Measurements from ENCODE around the gene UBE4B.

The UBE4B gene

GRCh38 chr1:10209905-10210810 is 177.4 kb downstream of the UBE4B start, which contains the start of gene KIF1B:
KIF1B (plus strand) TSS chr1:10210570; CDS start chr1:10232329, 21,759 bp downstream.
- Histone ChIP-seq H2BK120ac (ENCODE audit: low read depth, low read length) (peak within 1 kb of the TSS; percentile 91), H3K18ac (ENCODE audit: low read depth in 1 of 2, low read length in 2 of 2) (peak within 1 kb of the TSS; percentile 92 to 100), H3K4me3 (ENCODE audit: insufficient read depth in 1 of 2, low read depth in 1 of 2, low read length in 2 of 2) (peak within 1 kb of the TSS; percentile 92 to 100), H2BK15ac (ENCODE audit: low read depth, poor library complexity, severe bottlenecking) (peak within 1 kb of the TSS; percentile 86), H3K4ac (ENCODE audit: low read depth in 1 of 2, low read length in 2 of 2) (peak within 1 kb of the TSS; percentile 92 to 96), H3K79me1 (replicated peaks; ENCODE audit: low read length, poor library complexity, severe bottlenecking) (no peaks in the 10 kb centered on the region), H3K4me2 (ENCODE audit: low read length, poor library complexity, severe bottlenecking) (peak within 1 kb of the TSS; percentile 88), H3K23ac (ENCODE audit: low read length in 2 of 2) (peak within 1 kb of the TSS in 1 of 2 experiments; percentile 100), H3K14ac (ENCODE audit: low read length in 2 of 2) (peak within 1 kb of the TSS; percentile 95 to 100), H3K36me3 (ENCODE audit: control insufficient read depth in 1 of 2, insufficient read depth in 2 of 2, low read depth in 1 of 2, low read length in 2 of 2) (no peaks in the 10 kb centered on the region), H3K27ac (ENCODE audit: low read length, poor library complexity, severe bottlenecking) (peak within 1 kb of the TSS; percentile 93), H2BK12ac (ENCODE audit: low read length in 2 of 2) (peak within 1 kb of the TSS; percentile 59 to 86), H3K9ac (ENCODE audit: low read length) (peak within 1 kb of the TSS; percentile 96), H3K27me3 (ENCODE audit: control insufficient read depth in 1 of 2, insufficient read depth in 1 of 2, low read length in 2 of 2) (no peaks in the 10 kb centered on the region), H3K9me3 (ENCODE audit: control insufficient read depth, low read length) (no peaks in the 10 kb centered on the region), H4K91ac (ENCODE audit: low read length) (peak within 1 kb of the TSS; percentile 97), H2AFZ (ENCODE audit: low read depth, low read length) (peak within 1 kb of the TSS; percentile 82), H3K4me1 (ENCODE audit: control insufficient read depth, insufficient read depth, low read depth, low read length) (peaks cover 2% of the 10 kb centered on the region), H2AK5ac (ENCODE audit: low read length, severe bottlenecking) (no peak within 1 kb of the TSS), H4K8ac (ENCODE audit: low read length) (peak within 1 kb of the TSS; percentile 90), H2BK5ac (ENCODE audit: low read depth, low read length, poor library complexity, severe bottlenecking) (peak within 1 kb of the TSS; percentile 84)
- peak; percentile 98 for DNase-seq
- under 1% methylated on average over 72 of the region's 107 CpGs for WGBS

GRCh38 chr1:10210841-10211804 is 178.4 kb downstream of the UBE4B start:
- Histone ChIP-seq H4K91ac (ENCODE audit: low read length) (peak overlapping the region; percentile 97), H3K9ac (ENCODE audit: low read length) (peak overlapping the region; percentile 96), H3K23ac (ENCODE audit: low read length in 2 of 2) (peak overlapping the region in 1 of 2 experiments; percentile 100), H2BK120ac (ENCODE audit: low read depth, low read length) (peak overlapping the region; percentile 91), H3K36me3 (ENCODE audit: control insufficient read depth in 1 of 2, insufficient read depth in 2 of 2, low read depth in 1 of 2, low read length in 2 of 2) (no peaks in the 10 kb centered on the region), H4K8ac (ENCODE audit: low read length) (peak overlapping the region; percentile 73), H2AFZ (ENCODE audit: low read depth, low read length) (peak overlapping the region; percentile 82), H3K4me2 (ENCODE audit: low read length, poor library complexity, severe bottlenecking) (peak overlapping the region; percentile 88), H2BK15ac (ENCODE audit: low read depth, poor library complexity, severe bottlenecking) (peak overlapping the region; percentile 83), H3K9me3 (ENCODE audit: control insufficient read depth, low read length) (no peaks in the 10 kb centered on the region), H3K79me1 (replicated peaks; ENCODE audit: low read length, poor library complexity, severe bottlenecking) (peaks cover 1% of the 10 kb centered on the region), H3K4me1 (ENCODE audit: control insufficient read depth, insufficient read depth, low read depth, low read length) (peaks cover 2% of the 10 kb centered on the region), H2BK5ac (ENCODE audit: low read depth, low read length, poor library complexity, severe bottlenecking) (peak overlapping the region; percentile 57), H3K27ac (ENCODE audit: low read length, poor library complexity, severe bottlenecking) (peak overlapping the region; percentile 78), H2AK5ac (ENCODE audit: low read length, severe bottlenecking) (no peak overlapping the region), H3K4me3 (ENCODE audit: insufficient read depth in 1 of 2, low read depth in 1 of 2, low read length in 2 of 2) (peak overlapping the region; percentile 92 to 100), H3K27me3 (ENCODE audit: control insufficient read depth in 1 of 2, insufficient read depth in 1 of 2, low read length in 2 of 2) (no peaks in the 10 kb centered on the region), H3K18ac (ENCODE audit: low read depth in 1 of 2, low read length in 2 of 2) (peak overlapping the region; percentile 92 to 100), H3K4ac (ENCODE audit: low read depth in 1 of 2, low read length in 2 of 2) (peak overlapping the region; percentile 59 to 92), H3K14ac (ENCODE audit: low read length in 2 of 2) (peak overlapping the region; percentile 95 to 100), H2BK12ac (ENCODE audit: low read length in 2 of 2) (peak overlapping the region; percentile 52 to 59)
- DNase-seq: peak; percentile 92
- WGBS: under 1% methylated on average over 34 of the region's 69 CpGs

- Histone ChIP-seq H3K23ac (ENCODE audit: low read length in 2 of 2) (peak overlapping the region in 1 of 2 experiments; percentile 31), H2BK120ac (ENCODE audit: low read depth, low read length) (no peak overlapping the region), H3K27ac (ENCODE audit: low read length, poor library complexity, severe bottlenecking) (peak overlapping the region; percentile 78), H3K79me1 (replicated peaks; ENCODE audit: low read length, poor library complexity, severe bottlenecking) (peaks cover 1% of the 10 kb centered on the region), H3K18ac (ENCODE audit: low read depth in 1 of 2, low read length in 2 of 2) (peak overlapping the region in 1 of 2 experiments; percentile 74), H2BK15ac (ENCODE audit: low read depth, poor library complexity, severe bottlenecking) (no peak overlapping the region), H2AFZ (ENCODE audit: low read depth, low read length) (no peak overlapping the region), H3K4me1 (ENCODE audit: control insufficient read depth, insufficient read depth, low read depth, low read length) (peaks cover 2% of the 10 kb centered on the region), H2BK12ac (ENCODE audit: low read length in 2 of 2) (no peak overlapping the region), H3K4me3 (ENCODE audit: insufficient read depth in 1 of 2, low read depth in 1 of 2, low read length in 2 of 2) (peak overlapping the region; percentile 34 to 92), H3K4ac (ENCODE audit: low read depth in 1 of 2, low read length in 2 of 2) (peak overlapping the region in 1 of 2 experiments; percentile 59), H3K14ac (ENCODE audit: low read length in 2 of 2) (peak overlapping the region in 1 of 2 experiments; percentile 39), H3K27me3 (ENCODE audit: control insufficient read depth in 1 of 2, insufficient read depth in 1 of 2, low read length in 2 of 2) (no peaks in the 10 kb centered on the region), H4K91ac (ENCODE audit: low read length) (no peak overlapping the region), H4K8ac (ENCODE audit: low read length) (no peak overlapping the region), H2AK5ac (ENCODE audit: low read length, severe bottlenecking) (no peak overlapping the region), H3K36me3 (ENCODE audit: control insufficient read depth in 1 of 2, insufficient read depth in 2 of 2, low read depth in 1 of 2, low read length in 2 of 2) (no peaks in the 10 kb centered on the region), H3K9me3 (ENCODE audit: control insufficient read depth, low read length) (no peaks in the 10 kb centered on the region), H3K9ac (ENCODE audit: low read length) (peak overlapping the region; percentile 96), H3K4me2 (ENCODE audit: low read length, poor library complexity, severe bottlenecking) (peak overlapping the region; percentile 88), H2BK5ac (ENCODE audit: low read depth, low read length, poor library complexity, severe bottlenecking) (no peak overlapping the region)
- DNase-seq: no peak
- 14% methylated on average over 11 of the region's 11 CpGs for WGBS
Observed at GRCh38 chr1:10211805-10212410, 179.2 kb downstream of the UBE4B start.
